ENCODE data around the gene RPL29.
"Not testable (repeated sequence)": the region's sequence is repeated elsewhere in the genome, so short reads cannot be mapped to it uniquely, and the experiment has no call there.

The RPL29 gene

GRCh38 chr3:51990501-51990971 is 5.2 kb downstream of the RPL29 start:
- not testable (repeated sequence) for H3K4me3 ChIP-seq (ENCODE audit: low read depth, low read length); H3K9ac ChIP-seq (ENCODE audit: low read length); H3K27me3 ChIP-seq (ENCODE audit: control insufficient read depth, insufficient read depth, low read length); H3K9me3 ChIP-seq (ENCODE audit: control insufficient read depth, insufficient read depth, low read depth, low read length); H3K27ac ChIP-seq (ENCODE audit: low read depth, low read length)
- Histone ChIP-seq H3K4me1 (ENCODE audit: control insufficient read depth, insufficient read depth, low read length) (peaks cover 12% of the 10 kb centered on the region), H3K36me3 (ENCODE audit: control insufficient read depth, insufficient read depth, low read length) (peaks cover 42% of the 10 kb centered on the region)

GRCh38 chr3:51988286-51989146 is 7.2 kb downstream of the RPL29 start:
- H3K9me3 ChIP-seq (ENCODE audit: control insufficient read depth, insufficient read depth, low read depth, low read length) = no peaks in the 10 kb centered on the region
- no peak overlapping the region for H3K27ac ChIP-seq (ENCODE audit: low read depth, low read length)
- no peaks in the 10 kb centered on the region for H3K27me3 ChIP-seq (ENCODE audit: control insufficient read depth, insufficient read depth, low read length)
- no peak overlapping the region for H3K9ac ChIP-seq (ENCODE audit: low read length)
- H3K36me3 ChIP-seq (ENCODE audit: control insufficient read depth, insufficient read depth, low read length) = peaks cover 21% of the 10 kb centered on the region
- no peak overlapping the region for H3K4me3 ChIP-seq (ENCODE audit: low read depth, low read length)
- H3K4me1 ChIP-seq (ENCODE audit: control insufficient read depth, insufficient read depth, low read length) = peaks cover 13% of the 10 kb centered on the region

- H3K4me1 ChIP-seq (ENCODE audit: control insufficient read depth, insufficient read depth, low read length) = peaks cover 18% of the 10 kb centered on the region
- no peak overlapping the region for H3K9ac ChIP-seq (ENCODE audit: low read length)
- no peak overlapping the region for H3K27ac ChIP-seq (ENCODE audit: low read depth, low read length)
Measured at GRCh38 chr3:51987568-51987967, 8.1 kb downstream of the RPL29 start.

GRCh38 chr3:51986010-51986947 is 9.4 kb downstream of the RPL29 start:
- no peak overlapping the region for H3K27ac ChIP-seq (ENCODE audit: low read depth, low read length)
- peaks cover 20% of the 10 kb centered on the region for H3K4me1 ChIP-seq (ENCODE audit: control insufficient read depth, insufficient read depth, low read length)
- H3K9ac ChIP-seq (ENCODE audit: low read length) = no peak overlapping the region
- H3K27me3 ChIP-seq (ENCODE audit: control insufficient read depth, insufficient read depth, low read length) = no peaks in the 10 kb centered on the region
- no peak overlapping the region for H3K4me3 ChIP-seq (ENCODE audit: low read depth, low read length)
- H3K9me3 ChIP-seq (ENCODE audit: control insufficient read depth, insufficient read depth, low read depth, low read length) = no peaks in the 10 kb centered on the region
- H3K36me3 ChIP-seq (ENCODE audit: control insufficient read depth, insufficient read depth, low read length) = peaks cover under 1% of the 10 kb centered on the region; the same call in 1 of the 2 replicates

More at GRCh38 chr3:51987568-51987967, 8.1 kb downstream of the RPL29 start:
- Histone ChIP-seq H3K9me3 (ENCODE audit: control insufficient read depth, insufficient read depth, low read depth, low read length) (no peaks in the 10 kb centered on the region), H3K4me3 (ENCODE audit: low read depth, low read length) (no peak overlapping the region), H3K27me3 (ENCODE audit: control insufficient read depth, insufficient read depth, low read length) (no peaks in the 10 kb centered on the region), H3K36me3 (ENCODE audit: control insufficient read depth, insufficient read depth, low read length) (peaks cover 13% of the 10 kb centered on the region)

GRCh38 chr3:51985063-51985462 is 10.6 kb downstream of the RPL29 start:
- no peak overlapping the region for H3K9ac ChIP-seq (ENCODE audit: low read length)

GRCh38 chr3:51984269-51984647 is 11.4 kb downstream of the RPL29 start:
- Histone ChIP-seq H3K9ac (ENCODE audit: low read length) (peak overlapping the region; percentile 40), H3K9me3 (ENCODE audit: control insufficient read depth, insufficient read depth, low read depth, low read length) (no peaks in the 10 kb centered on the region), H3K4me3 (ENCODE audit: low read depth, low read length) (peak overlapping the region; percentile 78; the same call in 1 of the 2 replicates)

More at GRCh38 chr3:51985063-51985462, 10.6 kb downstream of the RPL29 start:
- Histone ChIP-seq H3K27me3 (ENCODE audit: control insufficient read depth, insufficient read depth, low read length) (no peaks in the 10 kb centered on the region), H3K4me1 (ENCODE audit: control insufficient read depth, insufficient read depth, low read length) (peaks cover 20% of the 10 kb centered on the region), H3K4me3 (ENCODE audit: low read depth, low read length) (no peak overlapping the region), H3K36me3 (ENCODE audit: control insufficient read depth, insufficient read depth, low read length) (no peaks in the 10 kb centered on the region), H3K27ac (ENCODE audit: low read depth, low read length) (no peak overlapping the region), H3K9me3 (ENCODE audit: control insufficient read depth, insufficient read depth, low read depth, low read length) (no peaks in the 10 kb centered on the region)

GRCh38 chr3:51983578-51984268 is 12.0 kb downstream of the RPL29 start:
- Histone ChIP-seq H3K9ac (ENCODE audit: low read length) (peak overlapping the region; percentile 40), H3K4me3 (ENCODE audit: low read depth, low read length) (peak overlapping the region; percentile 78), H3K36me3 (ENCODE audit: control insufficient read depth, insufficient read depth, low read length) (no peaks in the 10 kb centered on the region), H3K27ac (ENCODE audit: low read depth, low read length) (peak overlapping the region; percentile 76; the same call in 1 of the 2 replicates), H3K4me1 (ENCODE audit: control insufficient read depth, insufficient read depth, low read length) (peaks cover 20% of the 10 kb centered on the region), H3K27me3 (ENCODE audit: control insufficient read depth, insufficient read depth, low read length) (no peaks in the 10 kb centered on the region), H3K9me3 (ENCODE audit: control insufficient read depth, insufficient read depth, low read depth, low read length) (no peaks in the 10 kb centered on the region)

More at GRCh38 chr3:51984269-51984647, 11.4 kb downstream of the RPL29 start:
- no peaks in the 10 kb centered on the region for H3K27me3 ChIP-seq (ENCODE audit: control insufficient read depth, insufficient read depth, low read length)
- no peaks in the 10 kb centered on the region for H3K36me3 ChIP-seq (ENCODE audit: control insufficient read depth, insufficient read depth, low read length)
- H3K4me1 ChIP-seq (ENCODE audit: control insufficient read depth, insufficient read depth, low read length) = peaks cover 20% of the 10 kb centered on the region
- no peak overlapping the region for H3K27ac ChIP-seq (ENCODE audit: low read depth, low read length)

- Histone ChIP-seq H3K27ac (ENCODE audit: low read depth, low read length) (peak within 1 kb of the TSS; percentile 76; the same call in 1 of the 2 replicates), H3K9ac (ENCODE audit: low read length) (peak within 1 kb of the TSS; percentile 40), H3K4me3 (ENCODE audit: low read depth, low read length) (peak within 1 kb of the TSS; percentile 78), H3K9me3 (ENCODE audit: control insufficient read depth, insufficient read depth, low read depth, low read length) (no peaks in the 10 kb centered on the region), H3K4me1 (ENCODE audit: control insufficient read depth, insufficient read depth, low read length) (peaks cover 17% of the 10 kb centered on the region), H3K27me3 (ENCODE audit: control insufficient read depth, insufficient read depth, low read length) (no peaks in the 10 kb centered on the region), H3K36me3 (ENCODE audit: control insufficient read depth, insufficient read depth, low read length) (no peaks in the 10 kb centered on the region)
Measured at GRCh38 chr3:51982838-51983577, 12.7 kb downstream of the RPL29 start, which contains the start of gene ACY1. ACY1 (plus strand) TSS chr3:51983535; CDS start chr3:51984065, 530 bp downstream.

GRCh38 chr3:51982352-51982837 is 13.3 kb downstream of the RPL29 start:
- peaks cover 3% of the 10 kb centered on the region; the same call in 1 of the 2 replicates for H3K27me3 ChIP-seq (ENCODE audit: control insufficient read depth, insufficient read depth, low read length)
- peak overlapping the region; percentile 78 for H3K4me3 ChIP-seq (ENCODE audit: low read depth, low read length)
- H3K9me3 ChIP-seq (ENCODE audit: control insufficient read depth, insufficient read depth, low read depth, low read length) = no peaks in the 10 kb centered on the region
- peak overlapping the region; percentile 40 for H3K9ac ChIP-seq (ENCODE audit: low read length)
- no peaks in the 10 kb centered on the region for H3K36me3 ChIP-seq (ENCODE audit: control insufficient read depth, insufficient read depth, low read length)
- H3K4me1 ChIP-seq (ENCODE audit: control insufficient read depth, insufficient read depth, low read length) = peaks cover 17% of the 10 kb centered on the region
- peak overlapping the region; percentile 76; the same call in 1 of the 2 replicates for H3K27ac ChIP-seq (ENCODE audit: low read depth, low read length)

Data from HUES6 (cell line).